ENCODE data around the gene ALDOC.
A peak's percentile ranks its signal among the peaks of the same experiment; 100 is the strongest.
"Not testable (repeated sequence)": the region's sequence is repeated elsewhere in the genome, so short reads cannot be mapped to it uniquely, and the experiment has no call there.

Gene ALDOC

GRCh38 chr17:28576758-28577465, at the start of gene ALDOC:
Gene ALDOC (minus strand): TSS chr17:28576895. CDS start chr17:28575532, 1,363 bp downstream.
- DNase-seq (ENCODE audit: low spot score): peak; percentile 88

GRCh38 chr17:28624148-28624547, 47.5 kb upstream of the ALDOC start:
- DNase-seq (ENCODE audit: low spot score): no peak

GRCh38 chr17:28623696-28624095, 47.0 kb upstream of the ALDOC start:
- no peak for DNase-seq (ENCODE audit: low spot score)

GRCh38 chr17:28622186-28622585, 45.5 kb upstream of the ALDOC start:
- no peak for DNase-seq (ENCODE audit: low spot score)

- DNase-seq (ENCODE audit: low spot score): no peak
Measured at GRCh38 chr17:28620010-28620409, 43.3 kb upstream of the ALDOC start.

- no peak for DNase-seq (ENCODE audit: low spot score)
Measured at GRCh38 chr17:28618464-28618863, 41.8 kb upstream of the ALDOC start.

- DNase-seq (ENCODE audit: low spot score): no peak
Measured at GRCh38 chr17:28616281-28616680, 39.6 kb upstream of the ALDOC start.

GRCh38 chr17:28615260-28615940, 38.7 kb upstream of the ALDOC start:
- DNase-seq (ENCODE audit: low spot score): no peak

- no peak for DNase-seq (ENCODE audit: low spot score)
Measured at GRCh38 chr17:28613931-28614381, 37.3 kb upstream of the ALDOC start, which contains the start of gene RSKR. Gene RSKR (minus strand): TSS chr17:28614185. CDS start chr17:28614161, 24 bp downstream.

GRCh38 chr17:28612936-28613872, 36.5 kb upstream of the ALDOC start:
- peak; percentile 21 for DNase-seq (ENCODE audit: low spot score)

- DNase-seq (ENCODE audit: low spot score): no peak
Measured at GRCh38 chr17:28612531-28612930, 35.8 kb upstream of the ALDOC start.

GRCh38 chr17:28610376-28610775, 33.7 kb upstream of the ALDOC start:
- no peak for DNase-seq (ENCODE audit: low spot score)

GRCh38 chr17:28604031-28604430, 27.3 kb upstream of the ALDOC start:
- not testable (repeated sequence) for DNase-seq (ENCODE audit: low spot score)

- DNase-seq (ENCODE audit: low spot score): peak; percentile 96
Measured at GRCh38 chr17:28599311-28600184, 22.9 kb upstream of the ALDOC start.

- DNase-seq (ENCODE audit: low spot score): peak; percentile 88
Measured at GRCh38 chr17:28598799-28599310, 22.2 kb upstream of the ALDOC start, which contains the start of gene SPAG5. Gene SPAG5 (minus strand): TSS chr17:28599025. CDS start chr17:28598946, 79 bp downstream.

GRCh38 chr17:28598389-28598788, 21.7 kb upstream of the ALDOC start:
- peak; percentile 5 for DNase-seq (ENCODE audit: low spot score)

GRCh38 chr17:28597606-28598383, 21.1 kb upstream of the ALDOC start:
- no peak for DNase-seq (ENCODE audit: low spot score)

GRCh38 chr17:28592260-28592659, 15.6 kb upstream of the ALDOC start:
- no peak for DNase-seq (ENCODE audit: low spot score)

- DNase-seq (ENCODE audit: low spot score): no peak
Measured at GRCh38 chr17:28585851-28586250, 9.2 kb upstream of the ALDOC start.

- no peak for DNase-seq (ENCODE audit: low spot score)
Measured at GRCh38 chr17:28584434-28584833, 7.7 kb upstream of the ALDOC start.
